Thoracic aorta (tissue), 2 donors: ENCODE measurements around the gene DGCR2. TPM values are rescaled to one million over a fixed set of nuclear protein-coding genes. Genes with fewer than 3 reads are reported as not detected.

Source experiments
- ATAC-seq: fragments of 150-250 bp; one replicate; pipeline ENCODE4 v1.8.0; 2017; ENCODE audit warnings: low read depth; ENCODE audit not compliant: insufficient number of reproducible peaks, low FRiP score
- DNase-seq: peaks from one replicate; pipeline ENCODE4 v3.0.0-alpha.2; 2020; ENCODE audit warnings: low spot score
- H3K27ac ChIP-seq, 2 donors: fragments of 200-600 bp; sonication (generic); 1 replicate in 1 of 2; 2 replicates in 1 of 2; pipeline ENCODE4 v1.5.1; 2016; ENCODE audit warnings: mild to moderate bottlenecking in 2 of 2, moderate library complexity in 2 of 2
- H3K27me3 ChIP-seq: fragments of 200-600 bp; sonication (generic); replicated peaks from 2 replicates; pipeline ENCODE4 v1.6.0; 2016; ENCODE audit warnings: mild to moderate bottlenecking; ENCODE audit not compliant: insufficient read depth
- H3K36me3 ChIP-seq: fragments of 200-600 bp; sonication (generic); one replicate; pipeline ENCODE4 v1.5.1; 2016
- H3K4me1 ChIP-seq, 2 donors: fragments of 200-600 bp; sonication (generic); 1 replicate in 1 of 2; 2 replicates in 1 of 2; pipeline versions ENCODE4 v1.5.1 to v1.6.0; 2016; ENCODE audit warnings: low read depth in 2 of 2, mild to moderate bottlenecking in 1 of 2; ENCODE audit not compliant: control insufficient read depth in 1 of 2
- H3K4me3 ChIP-seq: fragments of 200-600 bp; sonication (generic); 2 replicates; pipeline ENCODE4 v1.5.1; 2016; ENCODE audit warnings: mild to moderate bottlenecking
- H3K9me3 ChIP-seq: fragments of 200-600 bp; sonication (generic); 2 replicates; pipeline ENCODE4 v1.5.1; 2016
- CTCF ChIP-seq: fragments of 200-600 bp; sonication (generic); IDR thresholded peaks from one replicate; pipeline ENCODE4 v1.5.1; 2019; ENCODE audit warnings: antibody characterized with exemption
- total RNA-seq, 2 donors: library from RNA; depleted of rRNA; stranded (reverse); fragments of >200 nt; gene quantifications; one replicate each; pipeline versions ENCODE4 v1.1.0 to v1.2.3, GENCODE V29; 2016

Gene DGCR2
- total RNA-seq, 2 donors from 2014 or later: 42.1 to 105 TPM

- Histone ChIP-seq H3K9me3 (no peaks in the 10 kb centered on the region), H3K36me3 (peaks cover 79% of the 10 kb centered on the region), H3K27ac (no peak overlapping the region), H3K27me3 (no peaks in the 10 kb centered on the region), H3K4me1 (no peaks in the 10 kb centered on the region), H3K4me3 (no peak overlapping the region)
- ATAC-seq (no peak), DNase-seq (no peak)
- TF ChIP-seq CTCF: no peak
These were observed 14.7 kb upstream of the DGCR2 start for GRCh38 chr22:19136915-19137314.

- H3K27me3 ChIP-seq: no peaks in the 10 kb centered on the region
- no peak overlapping the region for H3K27ac ChIP-seq
- H3K4me1 ChIP-seq: no peaks in the 10 kb centered on the region
- peaks cover 64% of the 10 kb centered on the region for H3K36me3 ChIP-seq
- no peak for TF ChIP-seq CTCF
- ATAC-seq (no peak), DNase-seq (no peak)
- H3K4me3 ChIP-seq: no peak overlapping the region
- no peaks in the 10 kb centered on the region for H3K9me3 ChIP-seq
These were observed 12.7 kb upstream of the DGCR2 start for GRCh38 chr22:19134874-19135273.

GRCh38 chr22:19134176-19134831 is 12.1 kb upstream of the DGCR2 start:
- Histone ChIP-seq H3K4me3 (no peak overlapping the region), H3K36me3 (peaks cover 58% of the 10 kb centered on the region)

GRCh38 chr22:19133561-19133960 is 11.3 kb upstream of the DGCR2 start:
- Histone ChIP-seq H3K36me3 (peaks cover 51% of the 10 kb centered on the region), H3K9me3 (no peaks in the 10 kb centered on the region), H3K27ac (no peak overlapping the region), H3K27me3 (no peaks in the 10 kb centered on the region), H3K4me3 (no peak overlapping the region), H3K4me1 (no peaks in the 10 kb centered on the region)
- no peak for TF ChIP-seq CTCF
- DNase-seq (no peak), ATAC-seq (no peak)

More at GRCh38 chr22:19134176-19134831, 12.1 kb upstream of the DGCR2 start:
- TF ChIP-seq CTCF: no peak
- DNase-seq (no peak), ATAC-seq (no peak)
- no peak overlapping the region for H3K27ac ChIP-seq
- H3K9me3 ChIP-seq: no peaks in the 10 kb centered on the region
- H3K27me3 ChIP-seq: no peaks in the 10 kb centered on the region
- H3K4me1 ChIP-seq: no peaks in the 10 kb centered on the region

- H3K9me3 ChIP-seq: no peaks in the 10 kb centered on the region
- H3K27me3 ChIP-seq: no peaks in the 10 kb centered on the region
- DNase-seq (no peak), ATAC-seq (no peak)
- H3K27ac ChIP-seq: no peak overlapping the region
- no peak for TF ChIP-seq CTCF
- H3K36me3 ChIP-seq: peaks cover 43% of the 10 kb centered on the region
- no peaks in the 10 kb centered on the region for H3K4me1 ChIP-seq
- no peak overlapping the region for H3K4me3 ChIP-seq
These were observed 10.6 kb upstream of the DGCR2 start for GRCh38 chr22:19132693-19133400.
